SH-SY5Y (cell line): ENCODE data around the gene TRIM42.

Experiments
- GATA2 ChIP-seq: IDR thresholded peaks from 2 replicates; pipeline ENCODE4 v1.6.1; 2011; ENCODE audit warnings: mild to moderate bottlenecking, low read depth, low read length
- GATA3 ChIP-seq: IDR thresholded peaks from 2 replicates; pipeline ENCODE4 v1.6.1; 2011; ENCODE audit warnings: low read depth, mild to moderate bottlenecking, low read length, moderate library complexity

DNA sequence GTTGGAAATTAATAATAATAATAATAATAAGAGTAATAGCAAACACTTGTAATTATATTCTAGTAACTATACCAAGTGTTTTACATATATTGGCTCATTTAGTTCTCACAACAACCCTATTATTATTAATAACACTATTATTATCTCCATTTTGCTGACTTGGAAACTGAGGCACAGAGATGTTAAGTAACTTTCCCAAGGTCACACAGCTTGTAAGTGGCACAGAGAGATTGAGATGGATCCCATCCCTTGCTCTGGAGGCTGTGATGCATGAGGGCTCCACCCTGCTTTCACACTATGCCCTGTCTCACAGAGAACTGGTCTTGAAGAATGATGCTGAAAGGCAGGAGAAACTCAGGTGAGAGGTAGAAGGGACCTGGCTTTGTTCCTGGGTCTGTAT, 31.9 kb downstream of the TRIM42 start:
- TF ChIP-seq GATA2, result no peak
- no peak for TF ChIP-seq GATA3
